PC-3 (cell line): ENCODE data around the gene SNX20.

ENCODE experiments used
- EZH2 ChIP-seq: fragments of 300-600 bp; sonication (generic); IDR thresholded peaks from one replicate; pipeline ENCODE4 v1.6.1; 2017; ENCODE audit warnings: antibody characterized with exemption, mild to moderate bottlenecking, low read length; ENCODE audit not compliant: unreplicated experiment
- EZH2phosphoT487 ChIP-seq: fragments of 300-600 bp; sonication (generic); IDR thresholded peaks from 2 replicates; pipeline ENCODE4 v1.6.1; 2018; ENCODE audit warnings: mild to moderate bottlenecking, antibody characterized with exemption, low read length, borderline replicate concordance
- TF ChIP-seq, protein P1 (sequence below): fragments of 300-600 bp; sonication (generic); conservative IDR thresholded peaks from 2 replicates; pipeline ENCODE4 v1.5.1; 2017; ENCODE audit warnings: antibody characterized with exemption, low read depth, mild to moderate bottlenecking, low read length

DNA sequence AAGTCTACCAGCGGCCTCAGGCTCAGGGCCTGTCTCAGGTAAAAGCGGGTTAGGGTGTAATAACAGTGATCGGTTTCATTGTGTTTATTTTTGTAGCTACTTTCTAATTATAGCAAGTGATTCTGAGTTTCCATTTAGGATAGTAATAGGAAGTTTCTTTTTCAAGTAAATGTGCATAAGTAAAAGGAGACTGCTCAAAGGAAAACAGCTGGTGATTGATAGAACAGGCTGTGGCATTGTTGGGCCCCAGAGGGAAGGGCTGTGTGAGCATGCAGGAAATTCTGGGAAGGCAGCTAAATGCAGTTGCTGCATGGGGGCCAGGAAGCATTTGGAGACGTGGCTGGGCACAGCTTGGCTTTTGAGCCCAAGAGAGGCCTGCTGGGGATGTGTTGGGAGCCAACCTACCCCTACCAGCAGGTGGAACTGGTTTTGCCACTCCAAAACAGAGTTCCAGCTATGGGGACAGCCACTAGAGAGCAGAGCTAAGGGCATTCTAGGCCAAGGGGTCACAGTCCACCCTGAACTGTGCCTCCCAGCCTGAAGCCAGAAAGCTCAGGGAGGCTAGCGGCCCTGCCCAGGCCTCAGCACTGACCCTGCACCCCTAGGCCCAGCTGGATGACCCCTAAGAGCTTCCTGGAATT is 12.6 kb downstream of the SNX20 start:
- TF ChIP-seq EZH2 (no peak), EZH2phosphoT487 (no peak)
- TF ChIP-seq, protein P1, sequence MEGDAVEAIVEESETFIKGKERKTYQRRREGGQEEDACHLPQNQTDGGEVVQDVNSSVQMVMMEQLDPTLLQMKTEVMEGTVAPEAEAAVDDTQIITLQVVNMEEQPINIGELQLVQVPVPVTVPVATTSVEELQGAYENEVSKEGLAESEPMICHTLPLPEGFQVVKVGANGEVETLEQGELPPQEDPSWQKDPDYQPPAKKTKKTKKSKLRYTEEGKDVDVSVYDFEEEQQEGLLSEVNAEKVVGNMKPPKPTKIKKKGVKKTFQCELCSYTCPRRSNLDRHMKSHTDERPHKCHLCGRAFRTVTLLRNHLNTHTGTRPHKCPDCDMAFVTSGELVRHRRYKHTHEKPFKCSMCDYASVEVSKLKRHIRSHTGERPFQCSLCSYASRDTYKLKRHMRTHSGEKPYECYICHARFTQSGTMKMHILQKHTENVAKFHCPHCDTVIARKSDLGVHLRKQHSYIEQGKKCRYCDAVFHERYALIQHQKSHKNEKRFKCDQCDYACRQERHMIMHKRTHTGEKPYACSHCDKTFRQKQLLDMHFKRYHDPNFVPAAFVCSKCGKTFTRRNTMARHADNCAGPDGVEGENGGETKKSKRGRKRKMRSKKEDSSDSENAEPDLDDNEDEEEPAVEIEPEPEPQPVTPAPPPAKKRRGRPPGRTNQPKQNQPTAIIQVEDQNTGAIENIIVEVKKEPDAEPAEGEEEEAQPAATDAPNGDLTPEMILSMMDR = no peak
